ES-I3 (cell line): ENCODE results near the gene RNASEH2A.
"Not testable (repeated sequence)": the region's sequence is repeated elsewhere in the genome, so short reads cannot be mapped to it uniquely, and the experiment has no call there.

ENCODE experiments used
- H3K36me3 ChIP-seq: 2 replicates; pipeline ENCODE4 v1.6.1; 2013; ENCODE audit warnings: mild to moderate bottlenecking, low read length, control low read depth, moderate library complexity; ENCODE audit not compliant: insufficient read depth
- H3K4me1 ChIP-seq: 2 replicates; pipeline ENCODE4 v1.6.1; 2013; ENCODE audit warnings: mild to moderate bottlenecking, control low read depth, low read length; ENCODE audit not compliant: insufficient read depth
- H3K9ac ChIP-seq: 2 replicates; pipeline ENCODE4 v1.6.1; 2013; ENCODE audit warnings: low read depth, mild to moderate bottlenecking, low read length, moderate library complexity
- H3K9me3 ChIP-seq: 2 replicates; pipeline ENCODE4 v1.6.1; 2013; ENCODE audit warnings: mild to moderate bottlenecking, low read length, moderate library complexity; ENCODE audit not compliant: control insufficient read depth, insufficient read depth

RNASEH2A gene

GRCh38 chr19:12817188-12817587 is 10.8 kb downstream of the RNASEH2A start:
- H3K9ac ChIP-seq, H3K36me3 ChIP-seq, H3K4me1 ChIP-seq, H3K9me3 ChIP-seq: not testable (repeated sequence)

GRCh38 chr19:12817810-12818209 is 11.4 kb downstream of the RNASEH2A start:
- H3K9ac ChIP-seq, H3K9me3 ChIP-seq, H3K4me1 ChIP-seq, H3K36me3 ChIP-seq: not testable (repeated sequence)

- no peaks in the 10 kb centered on the region for H3K36me3 ChIP-seq
- H3K4me1 ChIP-seq = no peaks in the 10 kb centered on the region
- H3K9ac ChIP-seq = no peak overlapping the region
- H3K9me3 ChIP-seq = no peaks in the 10 kb centered on the region
These were observed 15.4 kb downstream of the RNASEH2A start for GRCh38 chr19:12821761-12822160.

- Histone ChIP-seq H3K36me3 (no peaks in the 10 kb centered on the region), H3K4me1 (no peaks in the 10 kb centered on the region), H3K9ac (peak overlapping the region; percentile 48), H3K9me3 (no peaks in the 10 kb centered on the region)
These were observed 19.1 kb downstream of the RNASEH2A start for GRCh38 chr19:12825254-12826131.

GRCh38 chr19:12828494-12828893 is 22.1 kb downstream of the RNASEH2A start:
- Histone ChIP-seq H3K9me3 (no peaks in the 10 kb centered on the region), H3K36me3 (no peaks in the 10 kb centered on the region), H3K9ac (peak overlapping the region; percentile 48; the same call in 1 of the 2 replicates), H3K4me1 (no peaks in the 10 kb centered on the region)

GRCh38 chr19:12833418-12833737 is 27.0 kb downstream of the RNASEH2A start:
- Histone ChIP-seq H3K9me3 (no peaks in the 10 kb centered on the region), H3K36me3 (no peaks in the 10 kb centered on the region), H3K4me1 (peaks cover 5% of the 10 kb centered on the region), H3K9ac (no peak overlapping the region)

GRCh38 chr19:12833738-12834565 is 27.6 kb downstream of the RNASEH2A start:
- Histone ChIP-seq H3K36me3 (no peaks in the 10 kb centered on the region), H3K9ac (peak overlapping the region; percentile 64), H3K4me1 (peaks cover 5% of the 10 kb centered on the region), H3K9me3 (no peaks in the 10 kb centered on the region)

GRCh38 chr19:12834566-12834943 is 28.2 kb downstream of the RNASEH2A start, which contains the start of gene RTBDN:
RTBDN (minus strand) TSS chr19:12834579; CDS start chr19:12829979, 4,600 bp downstream.
- peaks cover 5% of the 10 kb centered on the region for H3K4me1 ChIP-seq
- H3K9me3 ChIP-seq = no peaks in the 10 kb centered on the region
- no peaks in the 10 kb centered on the region for H3K36me3 ChIP-seq
- peak within 1 kb of the TSS; percentile 64 for H3K9ac ChIP-seq

GRCh38 chr19:12834976-12835757 is 28.8 kb downstream of the RNASEH2A start:
- Histone ChIP-seq H3K36me3 (no peaks in the 10 kb centered on the region), H3K9me3 (no peaks in the 10 kb centered on the region), H3K9ac (peak overlapping the region; percentile 64; the same call in 1 of the 2 replicates), H3K4me1 (peaks cover 9% of the 10 kb centered on the region)

- peaks cover 9% of the 10 kb centered on the region for H3K4me1 ChIP-seq
- no peaks in the 10 kb centered on the region for H3K36me3 ChIP-seq
- H3K9ac ChIP-seq = no peak overlapping the region
- no peaks in the 10 kb centered on the region for H3K9me3 ChIP-seq
These were observed 30.1 kb downstream of the RNASEH2A start for GRCh38 chr19:12836529-12836863.

- H3K36me3 ChIP-seq = no peaks in the 10 kb centered on the region
- no peaks in the 10 kb centered on the region for H3K9me3 ChIP-seq
- no peak overlapping the region for H3K9ac ChIP-seq
- H3K4me1 ChIP-seq = peaks cover 9% of the 10 kb centered on the region
These were observed 30.8 kb downstream of the RNASEH2A start for GRCh38 chr19:12837225-12837624.

- Histone ChIP-seq H3K4me1 (peaks cover 9% of the 10 kb centered on the region), H3K9me3 (no peaks in the 10 kb centered on the region), H3K9ac (peak within 1 kb of the TSS; percentile 52; the same call in 1 of the 2 replicates), H3K36me3 (no peaks in the 10 kb centered on the region)
These were observed 31.9 kb downstream of the RNASEH2A start, which contains the start of gene MAST1 for GRCh38 chr19:12838182-12838885. MAST1 (plus strand) TSS chr19:12838515; CDS start chr19:12838573, 58 bp downstream.

GRCh38 chr19:12838886-12839756 is 32.7 kb downstream of the RNASEH2A start:
- Histone ChIP-seq H3K4me1 (peaks cover 9% of the 10 kb centered on the region), H3K9me3 (no peaks in the 10 kb centered on the region), H3K36me3 (no peaks in the 10 kb centered on the region), H3K9ac (peak overlapping the region; percentile 52; the same call in 1 of the 2 replicates)
